ENCODE data around the gene PRKAB1. TPM values are rescaled to one million over a fixed set of nuclear protein-coding genes. Genes with fewer than 3 reads are reported as not detected.
"Not testable (repeated sequence)": the region's sequence is repeated elsewhere in the genome, so short reads cannot be mapped to it uniquely, and the experiment has no call there.

PRKAB1 gene
- total RNA-seq, 4 donors from 2014 or later = 23.3 to 137 (median 37.2) TPM

DNA sequence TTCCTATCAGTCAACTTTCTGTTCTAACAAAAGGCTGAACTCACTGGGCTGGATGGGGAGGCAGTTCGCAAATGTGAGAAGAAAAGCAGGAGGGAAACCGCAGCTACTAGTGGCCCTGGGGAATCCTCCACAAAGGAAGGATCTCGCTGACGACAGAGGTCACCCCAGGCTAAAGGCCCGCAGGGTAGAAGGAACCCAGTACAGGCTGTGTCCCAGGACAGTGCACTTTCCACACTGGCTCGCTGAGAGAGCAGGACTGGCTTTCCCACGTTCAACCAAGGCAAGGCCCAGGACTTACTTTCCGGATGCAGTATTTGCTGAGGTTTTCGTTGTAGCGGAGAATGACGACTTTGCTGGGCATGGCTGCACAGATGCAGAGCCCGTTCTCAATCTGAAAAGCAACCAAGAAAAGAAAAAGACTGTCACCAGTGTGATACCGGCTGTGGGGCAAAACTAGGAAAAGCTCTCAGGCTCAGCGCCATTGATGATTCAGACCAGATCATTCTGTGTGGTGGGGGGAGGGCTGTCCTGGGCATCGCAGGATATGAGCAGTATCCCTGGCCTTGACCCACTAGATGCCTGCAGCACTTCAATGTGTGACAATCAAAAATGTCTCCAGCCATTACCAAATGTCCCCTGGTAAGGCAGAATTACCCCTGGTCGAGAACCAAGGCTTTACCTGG lies 36.3 kb downstream of the PRKAB1 start:
- no peaks in the 10 kb centered on the region for H3K36me3 ChIP-seq
- H3K9me3 ChIP-seq = no peaks in the 10 kb centered on the region
- ATAC-seq = peak; percentile 46
- 63 to 92% methylated on average over 4 to 5 of the region's 16 CpGs for whole genome bisulfite sequencing, 2 donors (ENCODE audit: low coverage in 1 of 2)
- H3K27ac ChIP-seq = peak overlapping the region in 1 of 4 donors; percentile 19
- no peaks in the 10 kb centered on the region for H3K4me1 ChIP-seq
- no peaks in the 10 kb centered on the region for H3K27me3 ChIP-seq
- TF ChIP-seq, protein P1, sequence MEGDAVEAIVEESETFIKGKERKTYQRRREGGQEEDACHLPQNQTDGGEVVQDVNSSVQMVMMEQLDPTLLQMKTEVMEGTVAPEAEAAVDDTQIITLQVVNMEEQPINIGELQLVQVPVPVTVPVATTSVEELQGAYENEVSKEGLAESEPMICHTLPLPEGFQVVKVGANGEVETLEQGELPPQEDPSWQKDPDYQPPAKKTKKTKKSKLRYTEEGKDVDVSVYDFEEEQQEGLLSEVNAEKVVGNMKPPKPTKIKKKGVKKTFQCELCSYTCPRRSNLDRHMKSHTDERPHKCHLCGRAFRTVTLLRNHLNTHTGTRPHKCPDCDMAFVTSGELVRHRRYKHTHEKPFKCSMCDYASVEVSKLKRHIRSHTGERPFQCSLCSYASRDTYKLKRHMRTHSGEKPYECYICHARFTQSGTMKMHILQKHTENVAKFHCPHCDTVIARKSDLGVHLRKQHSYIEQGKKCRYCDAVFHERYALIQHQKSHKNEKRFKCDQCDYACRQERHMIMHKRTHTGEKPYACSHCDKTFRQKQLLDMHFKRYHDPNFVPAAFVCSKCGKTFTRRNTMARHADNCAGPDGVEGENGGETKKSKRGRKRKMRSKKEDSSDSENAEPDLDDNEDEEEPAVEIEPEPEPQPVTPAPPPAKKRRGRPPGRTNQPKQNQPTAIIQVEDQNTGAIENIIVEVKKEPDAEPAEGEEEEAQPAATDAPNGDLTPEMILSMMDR (IDR thresholded peaks at IDR 0.05) = no peak
- TF ChIP-seq POLR2AphosphoS5 (IDR thresholded peaks at IDR 0.05) = no peak
- no peak for TF ChIP-seq EP300 (IDR thresholded peaks at IDR 0.05)
- no peak for TF ChIP-seq POLR2A (IDR thresholded peaks at IDR 0.05)
- H3K4me3 ChIP-seq = no peak overlapping the region

DNA sequence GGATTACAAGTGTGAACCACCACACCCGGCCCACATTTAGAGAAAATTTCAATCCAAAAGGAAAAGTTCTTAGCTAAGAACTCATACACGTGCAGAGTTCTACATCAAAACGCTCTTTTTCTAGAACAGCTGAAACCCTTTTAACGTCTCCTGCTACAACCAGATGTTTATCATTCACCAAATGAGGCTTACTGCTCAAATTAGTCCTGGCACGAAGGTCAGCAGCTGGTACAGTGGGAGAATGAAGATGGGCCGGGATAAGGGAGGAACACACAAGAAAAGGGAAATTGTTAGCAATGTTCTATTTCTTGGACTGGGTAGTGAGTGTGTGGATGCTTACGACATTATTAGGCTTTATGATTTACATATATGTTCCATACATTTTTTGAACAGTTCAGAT lies 37.2 kb downstream of the PRKAB1 start:
- no peak overlapping the region for H3K4me3 ChIP-seq
- H3K27ac ChIP-seq = no peak overlapping the region
- no peaks in the 10 kb centered on the region for H3K4me1 ChIP-seq
- TF ChIP-seq POLR2AphosphoS5 (IDR thresholded peaks at IDR 0.05) = no peak
- TF ChIP-seq, protein P1 (IDR thresholded peaks at IDR 0.05) = no peak
- TF ChIP-seq EP300 (IDR thresholded peaks at IDR 0.05) = no peak
- TF ChIP-seq POLR2A (IDR thresholded peaks at IDR 0.05) = no peak
- peaks cover 0 to 1% of the 10 kb centered on the region in 2 donors for H3K36me3 ChIP-seq
- 86 to 93% methylated on average over 3 to 7 of the region's 7 CpGs for WGBS, 2 donors (ENCODE audit: low coverage in 1 of 2)
- no peak for ATAC-seq
- no peaks in the 10 kb centered on the region for H3K27me3 ChIP-seq
- H3K9me3 ChIP-seq = no peaks in the 10 kb centered on the region

DNA sequence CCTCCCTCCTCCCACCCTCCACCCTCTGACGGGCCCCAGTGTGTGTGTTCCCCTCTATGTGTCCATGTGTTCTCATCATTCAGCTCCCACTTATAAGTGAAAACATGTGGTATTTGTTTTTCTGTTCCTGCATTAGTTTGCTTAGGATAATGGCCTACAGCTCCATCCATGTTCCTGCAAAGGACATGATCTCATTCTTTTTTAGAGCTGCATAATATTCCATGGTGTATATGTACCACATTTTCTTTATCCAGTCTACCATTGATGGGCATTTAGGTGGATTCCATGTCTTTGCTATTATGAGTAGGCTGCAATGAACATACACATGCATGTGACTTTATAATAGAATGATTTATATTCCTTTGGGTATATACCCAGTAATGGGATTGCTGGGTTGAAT lies 38.5 kb downstream of the PRKAB1 start:
- ATAC-seq, H3K4me1 ChIP-seq, H3K27ac ChIP-seq, H3K36me3 ChIP-seq, H3K9me3 ChIP-seq, H3K4me3 ChIP-seq, H3K27me3 ChIP-seq: not testable (repeated sequence)
- WGBS, 2 donors (ENCODE audit: low coverage in 1 of 2) = 75 to 100% methylated on average over 1 of the region's 1 CpG

DNA sequence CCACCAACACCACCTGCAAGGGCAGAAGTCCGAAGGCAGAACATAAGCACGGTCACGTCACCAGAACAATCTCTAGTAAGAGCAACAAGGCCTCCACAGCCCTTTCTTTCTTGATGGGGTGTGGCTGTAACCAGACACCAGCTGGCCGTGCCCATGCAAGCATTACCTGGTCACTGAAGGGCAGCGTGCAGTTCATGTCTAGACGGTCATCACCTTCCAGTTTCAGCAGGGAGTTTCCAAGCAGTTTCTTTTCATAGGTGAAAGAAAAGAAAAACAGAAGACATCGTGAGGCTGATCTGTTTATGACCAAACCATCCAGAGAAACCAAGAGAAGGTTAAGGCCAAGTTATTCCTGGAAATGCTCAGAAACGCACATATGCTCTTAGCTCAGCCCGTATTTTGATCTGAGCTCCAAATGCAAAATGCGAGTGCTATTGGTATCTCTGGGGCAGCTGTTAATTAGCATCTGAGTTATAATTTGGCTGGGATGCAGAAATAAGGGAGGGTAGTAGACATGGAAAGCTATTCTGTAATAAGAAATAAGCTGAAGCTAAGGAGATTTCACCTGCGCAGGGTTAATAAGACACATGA lies 42.5 kb downstream of the PRKAB1 start:
- Histone ChIP-seq H3K4me3 (no peak overlapping the region), H3K27ac (no peak overlapping the region), H3K9me3 (no peaks in the 10 kb centered on the region), H3K4me1 (peaks cover 0 to under 1% (median 0%) of the 10 kb centered on the region in 3 donors), H3K27me3 (no peaks in the 10 kb centered on the region), H3K36me3 (peaks cover 0 to 13% of the 10 kb centered on the region in 2 donors)
- no peak for ATAC-seq
- TF ChIP-seq POLR2AphosphoS5 (IDR thresholded peaks at IDR 0.05) = no peak
- no peak for TF ChIP-seq POLR2A (IDR thresholded peaks at IDR 0.05)
- TF ChIP-seq, protein P1 (IDR thresholded peaks at IDR 0.05) = no peak
- TF ChIP-seq EP300 (IDR thresholded peaks at IDR 0.05) = no peak
- 91 to 92% methylated on average over 4 of the region's 11 CpGs for WGBS, 2 donors (ENCODE audit: low coverage in 1 of 2)

DNA sequence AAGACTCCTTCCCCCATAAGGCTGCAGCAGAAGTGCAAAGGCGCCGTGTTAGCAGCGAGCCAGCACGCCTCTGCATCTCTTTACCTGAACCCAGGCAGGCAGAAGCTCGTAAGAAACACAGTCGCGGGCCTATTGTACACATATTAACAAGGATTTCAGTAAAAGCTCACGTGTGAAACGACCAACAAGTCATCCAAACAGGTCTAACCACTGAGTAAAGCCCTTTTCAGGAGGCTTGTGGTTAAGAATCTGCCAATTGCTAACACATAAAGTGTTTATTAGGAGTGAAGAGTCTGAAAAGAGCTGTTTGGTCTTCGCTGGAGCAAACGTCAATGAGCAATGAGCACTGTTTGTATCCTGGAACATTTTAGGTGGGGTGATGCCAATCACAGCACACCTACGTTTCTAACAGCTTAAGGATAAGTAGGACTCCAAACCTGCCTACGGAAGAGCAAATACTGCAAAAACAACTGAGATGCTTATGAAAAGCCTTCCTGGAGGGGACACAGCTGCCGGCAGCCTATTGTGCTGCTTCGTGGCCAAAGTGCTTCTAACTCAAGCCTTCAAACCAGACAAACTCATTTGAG lies 43.1 kb downstream of the PRKAB1 start:
- Histone ChIP-seq H3K4me3 (no peak overlapping the region), H3K27ac (no peak overlapping the region), H3K27me3 (no peaks in the 10 kb centered on the region), H3K9me3 (no peaks in the 10 kb centered on the region), H3K36me3 (peaks cover 0 to 13% of the 10 kb centered on the region in 2 donors), H3K4me1 (peaks cover 0 to 6% (median 0%) of the 10 kb centered on the region in 3 donors)
- 89 to 95% methylated on average over 9 to 13 of the region's 15 CpGs for WGBS, 2 donors (ENCODE audit: low coverage in 1 of 2)
- TF ChIP-seq EP300 (IDR thresholded peaks at IDR 0.05) (no peak), POLR2A (IDR thresholded peaks at IDR 0.05) (no peak), POLR2AphosphoS5 (IDR thresholded peaks at IDR 0.05) (no peak)
- TF ChIP-seq, protein P1 (IDR thresholded peaks at IDR 0.05) = no peak
- no peak for ATAC-seq

All from gastroesophageal sphincter (tissue), 4 donors.